ENCODE measurements around the gene SBK1.
"Not testable (repeated sequence)": the region's sequence is repeated elsewhere in the genome, so short reads cannot be mapped to it uniquely, and the experiment has no call there.

The SBK1 gene

DNA sequence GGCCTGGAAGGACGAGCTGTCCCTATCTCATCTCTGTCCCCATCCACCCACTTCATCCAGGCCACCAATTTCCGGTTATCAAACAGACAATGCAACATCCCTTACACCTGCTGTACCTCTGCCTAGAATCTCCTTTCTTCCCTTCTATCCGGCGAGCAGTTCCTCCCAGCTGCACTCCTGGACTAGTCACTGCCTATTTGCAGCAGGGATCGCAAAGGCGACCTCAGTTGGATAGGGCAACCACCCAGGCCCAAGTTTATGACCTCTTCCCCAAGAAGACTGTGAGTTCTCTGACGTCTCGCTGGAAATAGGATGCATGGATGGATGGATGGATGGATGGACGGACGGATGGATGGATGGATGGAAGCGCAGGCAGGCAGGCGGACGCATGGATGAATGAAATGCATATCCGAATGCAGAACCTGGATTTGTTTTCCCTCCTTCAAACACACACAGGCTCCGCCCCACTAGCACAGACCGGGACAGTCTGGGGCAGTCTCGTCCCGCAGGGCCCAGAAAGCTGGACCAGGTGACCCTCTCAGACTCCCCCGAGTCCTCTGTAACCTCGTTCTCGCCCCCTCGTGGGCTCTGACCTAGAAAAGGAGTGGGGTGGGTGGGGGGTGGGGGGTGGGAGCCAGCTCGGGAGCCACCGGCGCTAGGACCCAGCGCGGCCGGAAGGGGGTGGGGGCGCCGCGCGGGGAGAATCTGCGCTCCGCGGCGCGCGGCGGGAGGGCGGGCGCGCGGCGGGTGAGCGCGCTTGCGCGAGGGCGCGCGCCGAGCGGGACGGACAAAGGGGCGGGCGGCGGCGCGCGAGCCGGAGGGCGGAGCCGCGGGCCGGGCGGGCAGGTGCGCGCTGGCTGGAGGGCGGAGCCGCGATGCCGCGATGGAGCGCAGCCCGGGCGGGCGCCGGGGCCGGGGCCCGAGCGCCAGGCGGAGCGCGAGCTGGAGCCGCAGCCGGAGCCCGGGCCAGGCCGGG, at the start of gene SBK1:
TSS of gene SBK1 (plus strand) at position 875 of the 976 bp plus-strand sequence. CDS start 24,867 bp downstream, outside the sequence.
- TF ChIP-seq ZFX (IDR thresholded peaks at IDR 0.05), result peak; percentile 53; the same call in 1 of the 2 replicates
- TF ChIP-seq, protein P1, sequence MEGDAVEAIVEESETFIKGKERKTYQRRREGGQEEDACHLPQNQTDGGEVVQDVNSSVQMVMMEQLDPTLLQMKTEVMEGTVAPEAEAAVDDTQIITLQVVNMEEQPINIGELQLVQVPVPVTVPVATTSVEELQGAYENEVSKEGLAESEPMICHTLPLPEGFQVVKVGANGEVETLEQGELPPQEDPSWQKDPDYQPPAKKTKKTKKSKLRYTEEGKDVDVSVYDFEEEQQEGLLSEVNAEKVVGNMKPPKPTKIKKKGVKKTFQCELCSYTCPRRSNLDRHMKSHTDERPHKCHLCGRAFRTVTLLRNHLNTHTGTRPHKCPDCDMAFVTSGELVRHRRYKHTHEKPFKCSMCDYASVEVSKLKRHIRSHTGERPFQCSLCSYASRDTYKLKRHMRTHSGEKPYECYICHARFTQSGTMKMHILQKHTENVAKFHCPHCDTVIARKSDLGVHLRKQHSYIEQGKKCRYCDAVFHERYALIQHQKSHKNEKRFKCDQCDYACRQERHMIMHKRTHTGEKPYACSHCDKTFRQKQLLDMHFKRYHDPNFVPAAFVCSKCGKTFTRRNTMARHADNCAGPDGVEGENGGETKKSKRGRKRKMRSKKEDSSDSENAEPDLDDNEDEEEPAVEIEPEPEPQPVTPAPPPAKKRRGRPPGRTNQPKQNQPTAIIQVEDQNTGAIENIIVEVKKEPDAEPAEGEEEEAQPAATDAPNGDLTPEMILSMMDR (conservative IDR thresholded peaks at IDR 0.05), result no peak
- peak within 1 kb of the TSS; percentile 84 for H3K27ac ChIP-seq

DNA sequence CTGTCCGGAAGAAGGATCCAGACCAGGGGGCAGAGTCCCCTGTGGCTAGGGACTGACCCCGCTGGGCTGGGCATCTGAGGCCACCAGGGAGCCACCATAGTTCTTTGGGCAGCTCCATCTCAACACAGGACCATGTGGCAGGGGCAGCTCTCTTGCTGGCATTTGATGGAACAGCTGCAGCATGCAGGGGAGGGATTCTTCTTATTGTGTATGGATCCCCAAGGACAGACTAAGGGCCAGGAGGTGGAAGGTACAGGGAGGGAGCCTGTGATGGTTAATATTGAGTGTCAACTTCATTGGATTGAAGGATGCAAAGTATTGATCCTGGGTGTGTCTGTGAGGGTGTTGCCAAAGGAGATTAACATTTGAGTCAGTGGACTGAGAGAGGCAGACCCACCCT, 42.8 kb upstream of the SBK1 start:
- H3K27ac ChIP-seq, result not testable (repeated sequence)

DNA sequence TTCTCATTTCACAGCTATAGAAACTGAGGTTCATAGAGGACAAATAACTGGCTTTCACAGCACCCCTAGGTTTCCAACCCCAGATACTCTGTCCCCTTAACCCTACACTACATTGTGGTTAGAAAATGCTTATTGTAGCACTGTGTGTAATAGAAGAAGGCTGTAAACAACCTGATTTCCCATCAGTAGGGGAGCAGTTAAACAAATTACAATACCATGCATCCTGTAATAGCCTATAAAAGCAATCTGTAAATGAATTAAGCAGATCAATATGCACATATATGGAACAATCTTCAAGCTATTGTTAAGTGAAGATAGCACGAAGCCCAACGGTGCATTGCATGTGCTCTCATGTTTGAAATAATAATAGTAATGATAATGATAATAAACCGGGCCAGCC, 41.3 kb upstream of the SBK1 start:
- TF ChIP-seq ZFX (IDR thresholded peaks at IDR 0.05), result no peak
- TF ChIP-seq, protein P1 (conservative IDR thresholded peaks at IDR 0.05), result no peak
- no peak overlapping the region for H3K27ac ChIP-seq

DNA sequence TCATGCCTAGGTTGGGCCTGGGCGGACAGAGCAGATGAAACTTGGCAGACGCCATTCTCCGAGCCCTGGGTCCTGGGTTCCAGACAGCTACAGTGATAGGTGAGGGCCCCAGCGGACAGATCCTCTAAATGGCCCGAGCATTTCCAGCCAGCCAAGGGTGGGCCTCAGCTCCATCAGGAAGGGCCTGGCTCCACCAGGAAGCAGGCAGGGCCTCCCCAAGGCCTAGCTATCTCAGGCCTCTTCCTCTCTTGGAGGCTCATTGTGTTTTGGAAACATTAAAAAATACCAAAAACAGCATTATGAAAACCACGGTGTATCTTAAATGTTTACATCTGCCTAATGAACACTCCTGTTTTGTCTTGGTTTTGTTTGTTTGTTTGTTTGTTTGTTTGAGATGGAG, 38.2 kb upstream of the SBK1 start:
- no peak for TF ChIP-seq ZFX (IDR thresholded peaks at IDR 0.05)
- TF ChIP-seq, protein P1 (conservative IDR thresholded peaks at IDR 0.05), result no peak
- H3K27ac ChIP-seq, result no peak overlapping the region

DNA sequence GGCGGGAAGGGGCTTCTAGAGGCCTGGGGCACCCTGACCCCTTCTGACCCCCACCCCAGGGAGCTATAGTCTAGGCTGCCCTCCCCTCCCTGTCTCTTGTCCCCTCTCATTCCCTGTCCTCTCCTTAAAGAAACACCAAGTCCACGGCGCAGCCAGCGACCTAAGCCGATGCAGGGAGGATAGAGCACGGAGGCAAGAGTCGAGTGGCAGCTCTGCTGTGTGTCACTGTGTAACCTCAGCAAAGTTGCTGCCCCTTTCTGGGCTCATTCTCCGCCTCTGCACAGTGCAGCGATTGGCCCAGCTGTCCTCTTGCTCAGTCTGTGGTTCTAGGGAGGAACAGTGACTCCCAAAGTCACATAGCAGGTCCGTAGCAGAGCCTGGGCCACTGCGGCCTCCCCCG, 36.5 kb upstream of the SBK1 start:
- TF ChIP-seq, protein P1 (conservative IDR thresholded peaks at IDR 0.05), result no peak
- TF ChIP-seq ZFX (IDR thresholded peaks at IDR 0.05), result no peak
- no peak overlapping the region for H3K27ac ChIP-seq

DNA sequence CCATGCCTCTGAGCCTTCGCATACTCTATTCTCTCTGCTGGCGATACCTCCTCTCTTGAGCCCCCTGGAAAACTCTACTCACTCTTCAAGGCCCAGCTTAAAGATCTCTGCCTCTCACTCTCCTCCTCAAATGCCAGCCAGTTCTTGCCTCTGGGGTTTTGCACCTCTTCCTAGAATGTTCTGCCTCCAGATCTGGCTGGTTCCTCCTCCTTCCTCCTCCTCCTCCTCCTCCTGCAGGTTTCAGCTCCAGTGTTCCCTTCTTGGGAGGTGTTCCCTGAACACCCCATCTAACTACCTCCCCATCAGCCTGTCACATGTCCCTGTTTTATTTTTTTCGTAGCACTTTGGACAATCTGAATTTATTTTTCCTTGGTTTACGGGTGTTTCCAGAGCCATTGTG, 35.1 kb upstream of the SBK1 start:
- TF ChIP-seq, protein P1 (conservative IDR thresholded peaks at IDR 0.05), result no peak
- no peak for TF ChIP-seq ZFX (IDR thresholded peaks at IDR 0.05)
- H3K27ac ChIP-seq, result no peak overlapping the region

DNA sequence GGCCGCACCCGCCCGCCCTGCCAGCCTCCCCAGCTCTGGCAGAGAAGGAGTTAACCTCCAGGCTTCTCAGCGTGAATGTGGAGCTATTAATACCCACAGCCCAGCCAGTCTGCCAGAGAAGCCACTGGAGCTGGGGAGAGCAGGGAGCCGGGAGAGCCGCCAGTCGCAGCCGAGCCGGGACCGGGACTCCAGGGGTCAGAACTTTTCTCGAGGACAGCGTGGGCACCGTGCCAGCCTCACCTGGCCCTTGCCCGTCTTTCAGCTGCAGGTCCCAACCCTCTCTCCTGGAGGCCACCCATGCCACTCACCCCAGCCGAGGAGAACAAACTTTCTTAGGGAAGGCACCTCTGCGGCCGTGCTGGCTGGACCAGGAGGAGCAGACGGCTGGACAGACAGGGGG, 33.8 kb upstream of the SBK1 start:
- H3K27ac ChIP-seq, result no peak overlapping the region
- TF ChIP-seq, protein P1 (conservative IDR thresholded peaks at IDR 0.05), result no peak
- no peak for TF ChIP-seq ZFX (IDR thresholded peaks at IDR 0.05)
